ENCODE measurements around the gene DSCAML1.

The DSCAML1 gene

GRCh38 chr11:117604336-117604995 lies 192.6 kb downstream of the DSCAML1 start:
- peak; percentile 67 for DNase-seq

- no peak for DNase-seq
Measured at GRCh38 chr11:117603932-117604331, 193.1 kb downstream of the DSCAML1 start.

GRCh38 chr11:117601006-117601708 lies 195.9 kb downstream of the DSCAML1 start:
- DNase-seq, result no peak

GRCh38 chr11:117600234-117600783 lies 196.7 kb downstream of the DSCAML1 start:
- peak; percentile 61 for DNase-seq

GRCh38 chr11:117597071-117597470 lies 199.9 kb downstream of the DSCAML1 start:
- DNase-seq, result no peak

- DNase-seq, result no peak
Measured at GRCh38 chr11:117595440-117595839, 201.6 kb downstream of the DSCAML1 start.

- DNase-seq, result no peak
Measured at GRCh38 chr11:117594721-117595120, 202.3 kb downstream of the DSCAML1 start.

GRCh38 chr11:117593065-117593464 lies 204.0 kb downstream of the DSCAML1 start:
- no peak for DNase-seq

- DNase-seq, result no peak
Measured at GRCh38 chr11:117591316-117592039, 205.5 kb downstream of the DSCAML1 start.

GRCh38 chr11:117589063-117589462 lies 208.0 kb downstream of the DSCAML1 start:
- no peak for DNase-seq

GRCh38 chr11:117588166-117588810 lies 208.7 kb downstream of the DSCAML1 start:
- DNase-seq, result no peak

- no peak for DNase-seq
Measured at GRCh38 chr11:117587416-117587815, 209.6 kb downstream of the DSCAML1 start.

GRCh38 chr11:117586392-117586791 lies 210.6 kb downstream of the DSCAML1 start:
- DNase-seq, result no peak

- no peak for DNase-seq
Measured at GRCh38 chr11:117585631-117586030, 211.4 kb downstream of the DSCAML1 start.

- no peak for DNase-seq
Measured at GRCh38 chr11:117584056-117584830, 212.8 kb downstream of the DSCAML1 start.

- peak; percentile 32 for DNase-seq
Measured at GRCh38 chr11:117583063-117583801, 213.8 kb downstream of the DSCAML1 start.

GRCh38 chr11:117582433-117582832 lies 214.6 kb downstream of the DSCAML1 start:
- DNase-seq, result no peak

GRCh38 chr11:117580866-117581265 lies 216.2 kb downstream of the DSCAML1 start:
- no peak for DNase-seq

GRCh38 chr11:117579161-117579560 lies 217.9 kb downstream of the DSCAML1 start:
- no peak for DNase-seq

GRCh38 chr11:117575856-117576255 lies 221.2 kb downstream of the DSCAML1 start:
- no peak for DNase-seq

- no peak for DNase-seq
Measured at GRCh38 chr11:117574551-117574950, 222.5 kb downstream of the DSCAML1 start.

GRCh38 chr11:117573326-117573725 lies 223.7 kb downstream of the DSCAML1 start:
- no peak for DNase-seq

Measured in NCI-H2029 (cell line).